GM10847 (cell line): ENCODE measurements around the gene KATNB1.

ENCODE experiments used
- POLR2A ChIP-seq: IDR thresholded peaks from 2 replicates; pipeline ENCODE4 v1.6.1; 2011; ENCODE audit not compliant: insufficient read length; ENCODE audit errors: extremely low read depth

The KATNB1 gene

DNA sequence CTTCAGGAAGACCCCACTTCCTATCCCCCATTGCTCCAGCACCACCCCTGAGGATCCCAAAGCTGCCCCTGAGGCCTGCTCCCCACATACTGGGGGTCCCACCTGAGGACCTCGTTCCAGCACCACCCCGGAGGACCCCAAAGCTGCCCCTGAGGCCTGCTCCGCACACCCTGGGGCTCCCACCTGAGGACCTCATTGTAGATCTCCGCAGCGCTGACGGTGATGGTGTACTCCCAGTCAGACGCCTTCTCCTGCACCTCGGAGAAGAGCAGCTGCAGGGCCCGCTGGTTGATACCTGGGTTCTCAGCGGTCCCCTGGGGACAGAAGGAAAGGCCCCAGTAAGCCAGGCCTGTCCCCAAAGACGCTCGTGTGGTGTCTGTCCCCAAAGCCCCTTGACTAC is 26.4 kb downstream of the KATNB1 start:
- TF ChIP-seq POLR2A: no peak

GRCh38 chr16:57762365-57763040 is 26.9 kb downstream of the KATNB1 start:
- no peak for TF ChIP-seq POLR2A

- TF ChIP-seq POLR2A: no peak
These were observed 27.9 kb downstream of the KATNB1 start for GRCh38 chr16:57763285-57764005.

DNA sequence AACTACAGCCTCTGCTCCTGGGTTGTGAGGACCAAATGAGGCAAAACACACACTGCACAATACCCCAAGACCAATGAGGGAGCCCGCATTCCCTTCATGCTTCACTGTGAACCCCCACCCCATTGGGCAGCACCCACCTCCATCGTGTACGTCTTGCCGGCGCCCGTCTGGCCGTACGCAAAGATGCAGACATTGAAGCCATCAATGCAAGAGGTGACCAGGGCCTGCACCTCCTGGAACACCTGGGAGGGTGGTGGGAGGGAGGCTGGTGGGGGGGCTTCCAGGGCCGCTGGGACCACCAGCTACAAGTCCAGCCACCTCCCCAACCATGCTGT is 28.4 kb downstream of the KATNB1 start:
- no peak for TF ChIP-seq POLR2A

DNA sequence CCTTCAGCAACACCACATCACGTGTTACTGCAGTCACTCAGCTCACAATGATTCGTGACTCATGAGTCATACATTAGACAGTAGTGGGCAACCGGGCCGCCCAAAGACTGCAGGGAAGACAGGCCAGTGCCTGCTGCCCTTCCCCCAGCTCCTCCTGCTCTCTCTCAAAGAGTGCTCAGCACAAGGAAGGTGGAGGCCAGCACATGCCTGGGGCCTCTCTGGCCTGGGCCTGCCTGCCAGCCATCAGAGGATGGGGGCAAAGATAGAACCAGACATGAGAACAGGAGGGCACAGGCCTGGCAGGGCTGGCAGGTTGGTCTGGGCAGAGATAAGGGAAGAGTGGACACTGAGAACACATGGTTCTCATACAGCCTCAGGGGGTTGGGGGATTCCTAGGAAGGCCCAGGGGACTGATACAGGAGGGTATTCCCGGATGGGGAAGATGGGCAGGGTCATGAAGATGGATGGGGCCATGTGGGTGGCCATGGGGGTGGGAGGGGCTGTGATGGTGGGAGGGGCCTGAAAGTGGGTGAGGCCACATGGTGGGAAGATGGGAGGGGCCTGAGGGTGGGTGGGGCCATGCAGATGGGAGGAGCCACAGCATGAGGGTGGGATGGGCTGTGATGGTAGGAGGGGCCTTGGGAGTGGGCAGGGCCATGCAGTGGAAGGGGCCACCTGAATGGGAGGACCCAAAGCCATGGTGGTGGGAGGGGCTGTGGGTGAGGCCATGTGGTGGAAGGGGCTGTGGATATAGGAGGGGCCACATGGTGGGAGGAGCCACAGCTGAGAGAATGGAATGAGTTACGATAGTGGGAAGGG is 29.0 kb downstream of the KATNB1 start:
- no peak for TF ChIP-seq POLR2A

- TF ChIP-seq POLR2A: no peak
These were observed 29.7 kb downstream of the KATNB1 start for GRCh38 chr16:57765160-57765728.

DNA sequence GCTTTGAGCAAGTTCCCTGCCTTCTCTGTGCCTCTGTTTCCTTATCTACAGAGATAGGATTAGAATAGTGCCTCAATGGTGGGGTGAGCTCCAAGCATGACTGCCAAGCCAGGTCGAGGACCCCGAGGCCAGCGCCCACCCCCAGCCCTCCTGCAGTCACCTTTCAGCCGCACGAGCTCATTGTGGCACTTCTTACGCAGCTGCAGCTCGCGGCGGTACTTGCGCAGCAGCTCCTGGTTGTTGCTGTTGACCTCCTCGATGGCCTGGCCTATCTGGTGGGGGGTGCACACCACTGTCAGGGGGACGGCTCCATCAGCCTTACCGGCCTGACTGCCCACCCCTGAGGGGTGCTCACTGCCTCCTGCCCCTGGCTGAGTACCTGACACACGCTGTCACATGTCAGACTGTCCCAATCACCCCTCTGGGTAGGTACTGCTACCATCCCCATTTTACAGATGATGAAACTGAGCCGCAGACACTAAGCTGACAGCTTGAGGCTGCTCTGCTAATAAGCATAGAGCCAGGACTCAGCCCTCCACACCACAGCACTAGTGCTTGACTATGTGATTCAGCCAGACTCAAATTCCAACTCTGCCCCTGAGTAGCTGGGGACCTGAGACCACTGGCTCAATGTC is 31.3 kb downstream of the KATNB1 start:
- no peak for TF ChIP-seq POLR2A

- no peak for TF ChIP-seq POLR2A
These were observed 34.1 kb downstream of the KATNB1 start for GRCh38 chr16:57769541-57770145.

- no peak for TF ChIP-seq POLR2A
These were observed 34.8 kb downstream of the KATNB1 start for GRCh38 chr16:57770361-57770760.

GRCh38 chr16:57771141-57771785 is 35.7 kb downstream of the KATNB1 start:
- no peak for TF ChIP-seq POLR2A

DNA sequence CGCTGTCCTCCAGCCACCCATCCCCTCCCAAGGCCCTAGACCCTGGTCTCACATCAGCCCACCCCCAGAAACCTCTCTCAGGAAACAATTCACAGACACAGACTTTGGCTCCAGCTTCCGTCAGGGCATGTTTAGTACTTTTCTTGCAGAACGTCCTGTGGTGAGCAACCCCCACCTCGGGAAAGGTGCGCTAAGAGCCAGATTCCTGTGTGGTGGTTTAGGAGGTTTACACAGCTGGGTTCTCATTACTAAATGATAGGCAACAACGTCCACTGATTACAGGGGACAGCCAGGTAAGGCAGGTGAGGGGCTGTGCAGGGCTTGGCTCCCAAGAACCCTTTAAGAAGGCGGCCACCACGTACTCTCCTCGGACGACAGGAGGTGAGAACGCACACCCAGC is 37.4 kb downstream of the KATNB1 start:
- no peak for TF ChIP-seq POLR2A

GRCh38 chr16:57773655-57774295 is 38.2 kb downstream of the KATNB1 start:
- TF ChIP-seq POLR2A: no peak

GRCh38 chr16:57774705-57775285 is 39.2 kb downstream of the KATNB1 start:
- no peak for TF ChIP-seq POLR2A
